Astrocyte (in vitro differentiated cells and primary cell): ENCODE results near the gene PDK3. TPM values are rescaled to one million over a fixed set of nuclear protein-coding genes. Genes with fewer than 3 reads are reported as not detected.

Experiments
- DNase-seq: peaks from one replicate; pipeline ENCODE4 v3.0.0-alpha.2; 2010; ENCODE audit warnings: low read depth
- FAIRE-seq: peaks from 2 replicates; lab custom pipeline; 2011; peaks lifted over from hg19 to GRCh38; lab: Jason Lieb, UNC
- H2AFZ ChIP-seq: 2 replicates; pipeline ENCODE4 v1.6.0; 2012; ENCODE audit warnings: low read depth, low read length, inconsistent platforms
- H3K27ac ChIP-seq: 2 replicates; pipeline ENCODE4 v1.5.1; 2011; ENCODE audit warnings: low read depth, low read length, inconsistent platforms
- H3K27me3 ChIP-seq: 2 replicates; pipeline ENCODE4 v1.6.0; 2011; ENCODE audit warnings: low read length, inconsistent platforms; ENCODE audit not compliant: insufficient read depth
- H3K36me3 ChIP-seq: 2 replicates; pipeline ENCODE4 v1.5.1; 2011; ENCODE audit warnings: low read length, inconsistent platforms; ENCODE audit not compliant: insufficient read depth
- H3K4me1 ChIP-seq: 2 replicates; pipeline ENCODE4 v1.5.1; 2011; ENCODE audit warnings: low read length, inconsistent platforms; ENCODE audit not compliant: insufficient read depth
- H3K4me2 ChIP-seq: 2 replicates; pipeline ENCODE4 v1.6.0; 2012; ENCODE audit warnings: low read length, inconsistent platforms
- H3K4me3 ChIP-seq: 2 replicates; pipeline ENCODE4 v1.5.1; 2011; ENCODE audit warnings: low read depth, mild to moderate bottlenecking, low read length, inconsistent platforms; ENCODE audit not compliant: insufficient read depth
- H3K79me2 ChIP-seq: 2 replicates; pipeline ENCODE4 v1.6.0; 2012; ENCODE audit warnings: mild to moderate bottlenecking, low read length, inconsistent platforms; ENCODE audit not compliant: insufficient read depth
- H3K9ac ChIP-seq: 2 replicates; pipeline ENCODE4 v1.6.0; 2012; ENCODE audit warnings: mild to moderate bottlenecking, low read length, inconsistent platforms
- H3K9me3 ChIP-seq: 2 replicates; pipeline ENCODE4 v1.5.1; 2012; ENCODE audit warnings: low read depth, mild to moderate bottlenecking, low read length, inconsistent platforms; ENCODE audit not compliant: insufficient read depth
- H4K20me1 ChIP-seq: 2 replicates; pipeline ENCODE4 v1.6.0; 2012; ENCODE audit warnings: low read length, inconsistent platforms; ENCODE audit not compliant: insufficient read depth
- H3K27ac Mint-ChIP-seq: one replicate; pipeline ENCODE4 v1.8.0; 2021; ENCODE audit warnings: mild to moderate bottlenecking, mixed read lengths; ENCODE audit not compliant: unreplicated experiment
- H3K27me3 Mint-ChIP-seq: one replicate; pipeline ENCODE4 v1.8.0; 2021; ENCODE audit warnings: low read depth, mixed read lengths; ENCODE audit not compliant: unreplicated experiment
- H3K36me3 Mint-ChIP-seq: one replicate; pipeline ENCODE4 v1.8.0; 2021; ENCODE audit warnings: low read depth, mixed read lengths; ENCODE audit not compliant: unreplicated experiment
- H3K4me1 Mint-ChIP-seq: one replicate; pipeline ENCODE4 v1.8.0; 2021; ENCODE audit warnings: low read depth, mixed read lengths; ENCODE audit not compliant: unreplicated experiment
- H3K4me3 Mint-ChIP-seq: one replicate; pipeline ENCODE4 v1.8.0; 2021; ENCODE audit warnings: mild to moderate bottlenecking, moderate library complexity, mixed read lengths; ENCODE audit not compliant: unreplicated experiment
- H3K9me3 Mint-ChIP-seq: one replicate; pipeline ENCODE4 v1.8.0; 2021; ENCODE audit warnings: mild to moderate bottlenecking, mixed read lengths; ENCODE audit not compliant: unreplicated experiment
- EZH2 ChIP-seq: IDR thresholded peaks from 2 replicates; pipeline ENCODE4 v1.6.1; 2012; ENCODE audit warnings: mild to moderate bottlenecking, low read length, inconsistent platforms; ENCODE audit not compliant: insufficient read depth
- total RNA-seq: library from RNA; stranded (reverse); gene quantifications from 2 replicates; pipeline ENCODE4 v1.2.1, GENCODE V29; 2021
- TF ChIP-seq, protein P1 (sequence below): IDR thresholded peaks from 2 replicates; pipeline ENCODE4 v1.5.1; 2011; ENCODE audit warnings: low read depth, mild to moderate bottlenecking, inconsistent platforms, low read length, moderate library complexity; ENCODE audit not compliant: insufficient read depth

PDK3 gene
- total RNA-seq, 1 donor from 2014 or later = 4.6 TPM

DNA sequence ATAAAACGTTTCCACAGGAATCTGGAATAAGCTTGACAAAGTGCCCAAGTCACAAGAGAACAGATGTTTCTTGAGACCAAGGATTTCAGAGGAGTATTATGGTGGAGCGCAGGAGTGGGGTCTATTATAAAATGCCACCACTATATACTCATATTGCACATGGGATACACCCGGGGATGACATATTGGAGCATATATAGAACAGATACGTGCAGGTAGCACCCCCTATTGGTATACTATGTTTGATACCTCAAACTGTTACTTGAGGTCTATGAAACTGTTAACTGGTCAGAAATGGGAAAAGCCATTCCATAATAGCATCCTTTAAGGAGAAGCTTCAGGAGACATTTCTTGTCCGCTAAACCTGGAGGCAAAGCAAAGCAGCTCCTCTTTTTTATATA is 96.0 kb downstream of the PDK3 start:
- H3K36me3 Mint-ChIP-seq = no peaks in the 10 kb centered on the region
- no peaks in the 10 kb centered on the region for H3K27me3 Mint-ChIP-seq
- H2AFZ ChIP-seq = no peak overlapping the region
- no peaks in the 10 kb centered on the region for H3K4me1 Mint-ChIP-seq
- FAIRE-seq (peak; percentile 78), DNase-seq (no peak)
- TF ChIP-seq, protein P1, sequence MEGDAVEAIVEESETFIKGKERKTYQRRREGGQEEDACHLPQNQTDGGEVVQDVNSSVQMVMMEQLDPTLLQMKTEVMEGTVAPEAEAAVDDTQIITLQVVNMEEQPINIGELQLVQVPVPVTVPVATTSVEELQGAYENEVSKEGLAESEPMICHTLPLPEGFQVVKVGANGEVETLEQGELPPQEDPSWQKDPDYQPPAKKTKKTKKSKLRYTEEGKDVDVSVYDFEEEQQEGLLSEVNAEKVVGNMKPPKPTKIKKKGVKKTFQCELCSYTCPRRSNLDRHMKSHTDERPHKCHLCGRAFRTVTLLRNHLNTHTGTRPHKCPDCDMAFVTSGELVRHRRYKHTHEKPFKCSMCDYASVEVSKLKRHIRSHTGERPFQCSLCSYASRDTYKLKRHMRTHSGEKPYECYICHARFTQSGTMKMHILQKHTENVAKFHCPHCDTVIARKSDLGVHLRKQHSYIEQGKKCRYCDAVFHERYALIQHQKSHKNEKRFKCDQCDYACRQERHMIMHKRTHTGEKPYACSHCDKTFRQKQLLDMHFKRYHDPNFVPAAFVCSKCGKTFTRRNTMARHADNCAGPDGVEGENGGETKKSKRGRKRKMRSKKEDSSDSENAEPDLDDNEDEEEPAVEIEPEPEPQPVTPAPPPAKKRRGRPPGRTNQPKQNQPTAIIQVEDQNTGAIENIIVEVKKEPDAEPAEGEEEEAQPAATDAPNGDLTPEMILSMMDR = no peak
- TF ChIP-seq EZH2 = no peak
- no peak overlapping the region for H3K27ac Mint-ChIP-seq
- no peak overlapping the region for H3K27ac ChIP-seq
- H3K4me3 ChIP-seq = no peak overlapping the region
- no peaks in the 10 kb centered on the region for H3K79me2 ChIP-seq
- no peaks in the 10 kb centered on the region for H3K36me3 ChIP-seq
- H3K9me3 Mint-ChIP-seq = no peaks in the 10 kb centered on the region
- no peaks in the 10 kb centered on the region for H3K27me3 ChIP-seq
- no peak overlapping the region for H3K9ac ChIP-seq
- no peak overlapping the region for H3K4me2 ChIP-seq
- no peak overlapping the region for H3K4me3 Mint-ChIP-seq
- H3K9me3 ChIP-seq = no peaks in the 10 kb centered on the region
- H3K4me1 ChIP-seq = no peaks in the 10 kb centered on the region
- no peaks in the 10 kb centered on the region for H4K20me1 ChIP-seq

GRCh38 chrX:24563291-24564010 is 98.4 kb downstream of the PDK3 start:
- Histone ChIP-seq H3K36me3 (no peaks in the 10 kb centered on the region), H3K4me2 (no peak overlapping the region), H3K27ac (no peak overlapping the region), H3K79me2 (no peaks in the 10 kb centered on the region), H2AFZ (no peak overlapping the region), H3K4me1 (no peaks in the 10 kb centered on the region), H3K4me3 (no peak overlapping the region), H3K9ac (no peak overlapping the region), H3K27me3 (no peaks in the 10 kb centered on the region), H4K20me1 (no peaks in the 10 kb centered on the region), H3K9me3 (no peaks in the 10 kb centered on the region)
- no peak for FAIRE-seq
- Mint-ChIP-seq H3K4me3 (no peak overlapping the region), H3K27me3 (no peaks in the 10 kb centered on the region), H3K36me3 (no peaks in the 10 kb centered on the region), H3K4me1 (no peaks in the 10 kb centered on the region), H3K27ac (no peak overlapping the region), H3K9me3 (no peaks in the 10 kb centered on the region)
- DNase-seq = no peak
- no peak for TF ChIP-seq EZH2
- TF ChIP-seq, protein P1 = no peak

GRCh38 chrX:24566240-24566639 is 101.2 kb downstream of the PDK3 start:
- H3K4me3 Mint-ChIP-seq = no peak overlapping the region
- H3K27me3 Mint-ChIP-seq = no peaks in the 10 kb centered on the region
- TF ChIP-seq, protein P1 = no peak
- TF ChIP-seq EZH2 = no peak
- FAIRE-seq (no peak), DNase-seq (no peak)
- Histone ChIP-seq H3K27ac (no peak overlapping the region), H3K79me2 (no peaks in the 10 kb centered on the region), H3K9ac (no peak overlapping the region), H4K20me1 (no peaks in the 10 kb centered on the region), H2AFZ (no peak overlapping the region), H3K27me3 (no peaks in the 10 kb centered on the region), H3K4me2 (no peak overlapping the region), H3K4me1 (no peaks in the 10 kb centered on the region), H3K36me3 (no peaks in the 10 kb centered on the region), H3K4me3 (no peak overlapping the region), H3K9me3 (no peaks in the 10 kb centered on the region)
- H3K36me3 Mint-ChIP-seq = no peaks in the 10 kb centered on the region
- no peaks in the 10 kb centered on the region for H3K9me3 Mint-ChIP-seq
- no peak overlapping the region for H3K27ac Mint-ChIP-seq
- no peaks in the 10 kb centered on the region for H3K4me1 Mint-ChIP-seq
